ENCODE measurements around the gene FNBP1.
"Not testable (repeated sequence)": the region's sequence is repeated elsewhere in the genome, so short reads cannot be mapped to it uniquely, and the experiment has no call there.

The FNBP1 gene

DNA sequence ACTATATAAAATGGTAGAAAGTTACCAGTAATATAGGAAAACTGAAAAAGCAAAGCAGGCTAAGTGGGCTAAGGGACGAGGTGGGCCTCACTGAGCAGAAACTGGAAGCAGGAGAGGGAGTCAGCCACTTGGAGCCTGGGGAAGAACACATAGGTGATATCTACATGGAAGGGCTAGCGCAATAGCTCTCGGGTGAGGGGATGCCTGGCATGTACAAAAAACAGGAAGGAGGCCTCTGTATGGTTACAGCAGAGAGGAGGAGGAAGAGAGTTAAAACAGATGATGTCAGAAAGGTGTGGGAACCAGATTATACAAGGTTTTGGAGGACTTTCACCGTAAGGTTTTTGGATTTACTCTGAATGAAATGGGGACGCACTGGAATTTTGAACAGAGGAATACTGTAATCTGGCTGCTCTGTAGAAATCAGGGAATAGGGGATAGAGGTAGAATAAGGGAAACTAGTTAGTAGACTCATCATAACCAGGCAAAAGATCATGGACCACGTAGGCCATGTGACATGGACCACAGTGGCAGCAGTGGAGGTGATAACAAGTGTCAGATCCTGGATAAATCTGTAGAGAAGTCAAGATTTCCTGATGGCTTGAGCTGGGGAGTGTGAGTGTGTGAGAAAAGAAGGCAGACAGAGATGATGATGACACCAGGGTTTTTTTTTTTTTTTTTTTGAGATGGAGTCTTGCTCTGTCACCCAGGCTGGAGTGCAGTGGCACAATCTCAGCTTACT is 52.5 kb downstream of the FNBP1 start:
- H3K4me1 ChIP-seq = peaks cover 0 to 37% (median 11%) of the 10 kb centered on the region in 10 experiments; a peak in 13 of 20 replicates
- no peak for TF ChIP-seq Cebpa-rat (IDR thresholded peaks at IDR 0.05)
- peak overlapping the region in 5 of 11 experiments; percentile 37 to 75 (median 46); a peak in 10 of 22 replicates for H3K4me2 ChIP-seq
- no peak overlapping the region for H3K4me3 ChIP-seq
- no peaks in the 10 kb centered on the region for H3K27me3 ChIP-seq
- no peak overlapping the region for H3K27ac ChIP-seq
- no peak overlapping the region for H3K9ac ChIP-seq
- H4K20me1 ChIP-seq = peaks cover 0 to 88% (median 0%) of the 10 kb centered on the region in 11 experiments; a peak in 3 of 22 replicates
- H3K36me3 ChIP-seq = peaks cover 0 to 81% (median 2%) of the 10 kb centered on the region in 11 experiments; a peak in 9 of 22 replicates
- peaks cover 0 to 8% (median 3%) of the 10 kb centered on the region in 11 experiments; a peak in 14 of 22 replicates for H3K9me3 ChIP-seq (replicated peaks in 1 of 11)

DNA sequence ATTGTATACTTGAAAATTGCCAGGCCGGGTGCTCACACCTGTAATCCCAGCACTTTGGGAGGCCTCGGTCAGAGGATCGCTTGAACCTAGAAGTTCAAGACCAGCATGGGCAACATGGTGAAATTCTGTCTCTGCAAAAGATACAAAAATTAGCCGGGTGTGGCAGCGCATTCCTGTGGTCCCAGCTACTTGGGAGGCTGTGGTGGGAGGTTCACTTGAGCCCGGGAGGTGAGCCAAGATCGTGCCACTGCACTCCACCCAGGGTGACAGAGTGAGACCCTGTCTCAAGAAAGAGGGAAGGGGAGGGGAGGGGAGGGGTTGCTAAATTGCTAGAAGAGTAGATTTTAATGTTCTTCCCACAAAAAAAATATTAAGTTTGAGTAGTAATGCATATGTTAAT is 53.2 kb downstream of the FNBP1 start:
- Histone ChIP-seq H3K4me3 (no peak overlapping the region), H3K27me3 (no peaks in the 10 kb centered on the region), H4K20me1 (peaks cover 0 to 84% (median 0%) of the 10 kb centered on the region in 11 experiments; a peak in 3 of 22 replicates), H3K9ac (no peak overlapping the region), H3K9me3 (replicated peaks in 1 of 11) (peaks cover 7 to 15% (median 10%) of the 10 kb centered on the region in 11 experiments; a peak in 20 of 22 replicates), H3K36me3 (peaks cover 0 to 88% (median 8%) of the 10 kb centered on the region in 11 experiments; a peak in 10 of 22 replicates), H3K4me2 (no peak overlapping the region), H3K4me1 (peaks cover 0 to 30% (median 9%) of the 10 kb centered on the region in 10 experiments; a peak in 12 of 20 replicates), H3K27ac (no peak overlapping the region)
- TF ChIP-seq Cebpa-rat (IDR thresholded peaks at IDR 0.05) = no peak

DNA sequence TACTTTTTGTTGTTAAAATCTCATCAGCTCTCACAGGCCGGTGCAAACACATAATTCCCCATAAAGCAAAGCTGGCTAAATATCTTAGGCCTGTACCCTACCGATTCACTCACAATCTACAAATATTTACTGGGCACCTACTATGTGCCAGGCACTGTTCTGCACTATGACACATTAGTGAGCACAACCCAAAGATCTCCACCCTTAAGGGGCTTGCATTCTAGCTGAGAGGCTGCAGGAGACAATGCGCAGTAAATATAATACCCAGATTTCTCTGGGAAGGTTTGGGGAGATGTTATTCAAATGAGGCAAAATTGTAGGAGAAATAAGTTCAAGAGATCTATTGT is 53.7 kb downstream of the FNBP1 start:
- TF ChIP-seq Cebpa-rat (IDR thresholded peaks at IDR 0.05) = no peak
- peaks cover 0 to 33% (median 9%) of the 10 kb centered on the region in 10 experiments; a peak in 12 of 20 replicates for H3K4me1 ChIP-seq
- no peak overlapping the region for H3K4me3 ChIP-seq
- H4K20me1 ChIP-seq = peaks cover 0 to 85% (median 0%) of the 10 kb centered on the region in 11 experiments; a peak in 4 of 22 replicates
- H3K9me3 ChIP-seq (replicated peaks in 1 of 11) = peaks cover 11 to 19% (median 14%) of the 10 kb centered on the region in 11 experiments; a peak in 21 of 22 replicates
- H3K27ac ChIP-seq = no peak overlapping the region
- no peaks in the 10 kb centered on the region for H3K27me3 ChIP-seq
- H3K9ac ChIP-seq = no peak overlapping the region
- no peak overlapping the region for H3K4me2 ChIP-seq
- peaks cover 0 to 90% (median 9%) of the 10 kb centered on the region in 11 experiments; a peak in 11 of 22 replicates for H3K36me3 ChIP-seq

DNA sequence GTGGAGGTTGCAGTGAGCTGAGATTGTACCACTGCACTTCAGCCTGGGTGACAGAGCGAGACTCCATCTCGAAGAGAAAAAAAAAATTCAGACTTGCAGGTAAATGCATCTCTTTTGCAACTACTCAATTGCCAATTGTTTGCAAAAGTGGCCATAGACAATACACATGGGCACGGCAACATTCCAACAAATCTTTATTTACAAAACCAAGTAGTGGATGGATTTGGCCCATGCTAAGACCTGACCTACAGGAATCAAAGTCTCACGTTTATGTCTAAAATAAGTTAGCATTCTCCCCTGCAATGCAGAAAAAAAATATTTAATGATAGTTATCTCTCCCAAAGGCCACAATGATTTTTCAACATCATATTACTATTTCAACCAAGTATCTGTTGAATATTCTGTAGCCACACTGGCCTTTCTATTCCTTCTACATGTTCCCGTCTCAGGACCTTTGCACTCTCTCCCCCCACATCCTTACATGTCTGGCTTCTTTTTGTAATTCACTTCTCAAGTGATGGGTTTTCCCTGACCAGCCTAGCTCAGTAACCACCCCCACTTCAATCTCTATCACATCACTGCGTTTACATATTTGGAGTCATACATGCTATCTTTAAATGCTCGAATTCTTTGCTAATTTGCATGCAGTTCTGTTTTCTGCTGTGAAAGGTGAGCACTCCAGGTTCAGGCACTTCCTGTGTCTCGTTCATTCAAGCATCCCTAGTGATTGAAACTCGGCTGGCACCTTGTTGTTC is 54.2 kb downstream of the FNBP1 start:
- H3K9ac ChIP-seq = no peak overlapping the region

DNA sequence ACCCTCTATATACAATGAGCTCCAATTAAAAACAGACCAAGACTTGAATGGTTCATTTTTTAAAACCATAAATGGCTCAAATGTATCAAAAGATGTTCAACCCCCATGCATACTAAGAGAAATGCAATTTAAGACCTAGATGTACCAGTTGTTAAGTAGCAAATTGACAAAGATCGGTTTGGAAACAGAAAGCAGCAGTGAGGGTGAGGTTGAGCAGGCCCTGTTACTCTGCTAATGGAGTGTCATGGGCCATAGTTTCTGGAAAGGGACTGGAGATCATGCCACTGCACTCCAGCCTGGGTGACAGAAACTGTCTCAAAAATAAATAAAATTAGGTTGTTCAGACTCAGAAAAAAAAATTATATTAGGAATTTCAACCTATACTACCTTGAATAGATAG is 55.0 kb downstream of the FNBP1 start:
- Histone ChIP-seq H3K4me2 (no peak overlapping the region), H3K9ac (no peak overlapping the region), H3K36me3 (peaks cover 0 to 90% (median 9%) of the 10 kb centered on the region in 11 experiments; a peak in 11 of 22 replicates), H3K4me1 (peaks cover 0 to 42% (median 9%) of the 10 kb centered on the region in 10 experiments; a peak in 13 of 20 replicates), H3K27me3 (no peaks in the 10 kb centered on the region), H3K4me3 (no peak overlapping the region), H3K9me3 (replicated peaks in 1 of 11) (peaks cover 14 to 28% (median 23%) of the 10 kb centered on the region in 11 experiments; a peak in 21 of 22 replicates), H4K20me1 (peaks cover 0 to 92% (median 0%) of the 10 kb centered on the region in 11 experiments; a peak in 4 of 22 replicates), H3K27ac (no peak overlapping the region)
- no peak for TF ChIP-seq Cebpa-rat (IDR thresholded peaks at IDR 0.05)

More for the DNA sequence above, 54.2 kb downstream of the FNBP1 start:
- Histone ChIP-seq H3K27ac (no peak overlapping the region), H3K4me1 (peaks cover 0 to 39% (median 9%) of the 10 kb centered on the region in 10 experiments; a peak in 12 of 20 replicates), H4K20me1 (peaks cover 0 to 86% (median 0%) of the 10 kb centered on the region in 11 experiments; a peak in 4 of 22 replicates), H3K36me3 (peaks cover 0 to 90% (median 9%) of the 10 kb centered on the region in 11 experiments; a peak in 11 of 22 replicates), H3K9me3 (replicated peaks in 1 of 11) (peaks cover 14 to 25% (median 18%) of the 10 kb centered on the region in 11 experiments; a peak in 21 of 22 replicates), H3K4me2 (no peak overlapping the region), H3K27me3 (no peaks in the 10 kb centered on the region), H3K4me3 (no peak overlapping the region)
- no peak for TF ChIP-seq Cebpa-rat (IDR thresholded peaks at IDR 0.05)

DNA sequence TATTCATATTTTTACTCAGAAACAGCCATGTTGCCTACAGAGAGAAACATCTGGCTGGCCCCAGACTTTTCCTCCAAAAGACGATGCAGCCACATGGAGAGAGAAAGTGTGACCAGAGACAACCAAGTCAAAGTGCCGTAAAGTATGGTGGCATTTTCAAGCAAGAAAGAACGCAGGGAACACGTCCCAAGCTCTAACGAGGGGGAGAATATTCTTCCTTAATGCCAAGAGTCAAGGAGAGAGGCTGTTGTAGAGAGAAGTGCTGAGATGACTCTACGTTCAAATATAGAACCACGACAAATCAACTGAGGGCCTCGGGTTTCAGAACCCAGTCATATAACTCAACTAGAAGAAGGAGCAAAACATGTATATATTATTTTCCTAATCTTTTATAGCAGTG is 55.9 kb downstream of the FNBP1 start:
- Histone ChIP-seq H3K36me3 (peaks cover 0 to 82% (median 9%) of the 10 kb centered on the region in 11 experiments; a peak in 11 of 22 replicates), H3K27ac (no peak overlapping the region), H3K9me3 (replicated peaks in 1 of 11) (peaks cover 14 to 28% (median 23%) of the 10 kb centered on the region in 11 experiments; a peak in 21 of 22 replicates), H3K4me1 (peaks cover 0 to 43% (median 9%) of the 10 kb centered on the region in 10 experiments; a peak in 13 of 20 replicates), H3K4me2 (no peak overlapping the region), H3K9ac (no peak overlapping the region), H3K27me3 (no peaks in the 10 kb centered on the region), H3K4me3 (no peak overlapping the region), H4K20me1 (peaks cover 0 to 94% (median 0%) of the 10 kb centered on the region in 11 experiments; a peak in 4 of 22 replicates)
- TF ChIP-seq Cebpa-rat (IDR thresholded peaks at IDR 0.05) = no peak

DNA sequence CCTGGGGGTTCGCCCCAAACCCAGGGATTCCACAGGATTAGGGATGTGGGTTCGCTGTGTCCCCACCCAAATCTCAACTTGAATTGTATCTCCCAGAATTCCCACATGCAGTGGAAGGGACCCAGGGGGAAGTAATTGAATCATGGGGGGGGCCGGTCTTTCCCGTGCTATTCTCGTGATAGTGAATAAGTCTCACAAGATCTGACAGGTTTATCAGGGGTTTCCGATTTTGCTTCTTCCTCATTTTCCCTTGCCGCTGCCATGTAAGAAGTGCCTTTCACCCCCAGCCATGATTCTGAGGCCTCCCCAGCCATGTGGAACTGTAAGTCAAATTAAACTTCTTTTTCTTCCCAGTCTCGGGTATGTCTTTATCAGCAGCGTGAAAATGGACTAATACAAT is 58.4 kb downstream of the FNBP1 start:
- not testable (repeated sequence) for H3K27me3 ChIP-seq, H3K9ac ChIP-seq, H3K4me3 ChIP-seq, H3K27ac ChIP-seq
- Histone ChIP-seq H3K4me1 (peaks cover 0 to 41% (median 0%) of the 10 kb centered on the region in 10 experiments; a peak in 8 of 20 replicates), H3K36me3 (peaks cover 0 to 63% (median 9%) of the 10 kb centered on the region in 11 experiments; a peak in 11 of 22 replicates), H3K4me2 (peak overlapping the region in 1 of 11 experiments; percentile 27; a peak in 1 of 22 replicates), H3K9me3 (replicated peaks in 1 of 11) (peaks cover 14 to 28% (median 23%) of the 10 kb centered on the region in 11 experiments; a peak in 21 of 22 replicates), H4K20me1 (peaks cover 0 to 91% (median 0%) of the 10 kb centered on the region in 11 experiments; a peak in 4 of 22 replicates)

DNA sequence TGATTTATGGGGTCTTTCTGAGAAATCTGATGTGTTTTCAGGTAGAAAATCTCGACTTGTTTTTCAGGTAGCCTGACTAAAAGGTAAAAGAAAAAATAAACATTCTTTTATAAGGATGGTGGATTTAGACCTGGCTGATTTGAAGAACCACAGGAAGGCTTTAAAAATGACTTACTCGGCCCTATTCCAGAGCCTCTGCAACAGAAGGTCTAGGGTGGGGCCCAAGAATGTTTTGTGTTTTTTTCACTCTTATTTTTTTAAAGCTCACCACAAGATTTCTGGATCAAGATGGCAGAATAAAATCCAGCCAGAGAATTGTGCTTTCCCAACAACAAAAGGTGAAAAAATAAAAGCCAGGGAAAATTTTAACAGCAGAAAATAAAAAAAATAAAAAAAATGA is 59.1 kb downstream of the FNBP1 start:
- no peak for TF ChIP-seq Cebpa-rat (IDR thresholded peaks at IDR 0.05)
- no peaks in the 10 kb centered on the region for H3K27me3 ChIP-seq
- H3K4me3 ChIP-seq = no peak overlapping the region
- H3K27ac ChIP-seq = no peak overlapping the region
- H3K9me3 ChIP-seq (replicated peaks in 1 of 11) = peaks cover 14 to 28% (median 23%) of the 10 kb centered on the region in 11 experiments; a peak in 21 of 22 replicates
- H4K20me1 ChIP-seq = peaks cover 0 to 91% (median 0%) of the 10 kb centered on the region in 11 experiments; a peak in 4 of 22 replicates
- peak overlapping the region in 1 of 11 experiments; percentile 27; a peak in 2 of 22 replicates for H3K4me2 ChIP-seq
- peaks cover 0 to 45% (median 0%) of the 10 kb centered on the region in 10 experiments; a peak in 7 of 20 replicates for H3K4me1 ChIP-seq
- H3K9ac ChIP-seq = no peak overlapping the region
- peaks cover 0 to 58% (median 9%) of the 10 kb centered on the region in 11 experiments; a peak in 11 of 22 replicates for H3K36me3 ChIP-seq

Data from BLaER1 treated with 17β-estradiol and CSF1 and Interleukin-3, amounts not matched to agents 10 nM and 100 nM (cell line).